Parathyroid adenoma (tissue), 2 donors: Measurements from ENCODE around the gene KRTDAP.

Experiments
- H2AFZ ChIP-seq: fragments of 300-600 bp; sonication (generic); one replicate; pipeline ENCODE4 v1.7.0; 2017; ENCODE audit warnings: antibody characterized with exemption, mild to moderate bottlenecking
- H3K27ac ChIP-seq: fragments of 300-600 bp; sonication (generic); one replicate; pipeline ENCODE4 v1.7.0; 2017
- H3K27me3 ChIP-seq: fragments of 300-600 bp; sonication (generic); one replicate; pipeline ENCODE4 v1.7.0; 2017; ENCODE audit warnings: low read length; ENCODE audit not compliant: control insufficient read depth, insufficient read depth
- H3K36me3 ChIP-seq: fragments of 300-600 bp; sonication (generic); one replicate; pipeline ENCODE4 v1.7.0; 2017; ENCODE audit warnings: low read length; ENCODE audit not compliant: control insufficient read depth, insufficient read depth
- H3K4me1 ChIP-seq: fragments of 300-600 bp; sonication (generic); one replicate; pipeline ENCODE4 v1.7.0; 2017; ENCODE audit warnings: control low read depth
- H3K4me2 ChIP-seq: fragments of 300-600 bp; sonication (generic); one replicate; pipeline ENCODE4 v1.7.0; 2017; ENCODE audit warnings: low read length
- H3K4me3 ChIP-seq: fragments of 300-600 bp; sonication (generic); one replicate; pipeline ENCODE4 v1.7.0; 2017; ENCODE audit warnings: low read depth, low read length
- H3K79me2 ChIP-seq: fragments of 300-600 bp; sonication (generic); one replicate; pipeline ENCODE4 v1.7.0; 2017; ENCODE audit warnings: control low read depth
- H3K9ac ChIP-seq: fragments of 300-600 bp; sonication (generic); one replicate; pipeline ENCODE4 v1.7.0; 2017; ENCODE audit warnings: mild to moderate bottlenecking
- H3K9me3 ChIP-seq: fragments of 300-600 bp; sonication (generic); one replicate; pipeline ENCODE4 v1.7.0; 2017; ENCODE audit warnings: low read length; ENCODE audit not compliant: control insufficient read depth
- TF ChIP-seq, protein P1 (sequence below): fragments of 300-600 bp; sonication (generic); IDR thresholded peaks from one replicate; pipeline ENCODE4 v1.7.0; 2017; ENCODE audit warnings: antibody characterized with exemption, mild to moderate bottlenecking
- donor health status: primary hyperparathyroidism.

KRTDAP gene, protein sequence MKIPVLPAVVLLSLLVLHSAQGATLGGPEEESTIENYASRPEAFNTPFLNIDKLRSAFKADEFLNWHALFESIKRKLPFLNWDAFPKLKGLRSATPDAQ

DNA sequence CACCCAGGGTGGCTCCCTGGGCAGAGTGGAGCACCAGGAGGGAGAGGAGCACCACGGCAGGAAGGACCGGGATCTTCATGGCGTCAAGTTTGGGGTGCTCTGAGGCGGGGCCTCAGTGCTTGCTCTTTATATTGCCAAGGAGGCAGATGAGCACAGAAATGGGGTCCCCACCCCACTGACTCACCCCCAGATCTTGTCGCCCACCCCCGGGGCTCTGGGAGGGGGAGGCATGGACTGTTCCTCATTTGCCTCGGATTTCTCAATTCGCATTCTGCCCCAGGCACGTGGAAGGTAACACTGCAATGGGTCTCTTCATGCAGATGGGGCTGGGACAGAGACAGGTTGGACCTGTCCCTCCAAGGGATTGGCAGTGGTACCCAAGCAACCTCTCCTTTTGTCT is at the start of gene KRTDAP:
TSS of gene KRTDAP (minus strand) at position 101 of the 400 bp plus-strand sequence. CDS start at position 79, 22 bp downstream.
- TF ChIP-seq, protein P1, sequence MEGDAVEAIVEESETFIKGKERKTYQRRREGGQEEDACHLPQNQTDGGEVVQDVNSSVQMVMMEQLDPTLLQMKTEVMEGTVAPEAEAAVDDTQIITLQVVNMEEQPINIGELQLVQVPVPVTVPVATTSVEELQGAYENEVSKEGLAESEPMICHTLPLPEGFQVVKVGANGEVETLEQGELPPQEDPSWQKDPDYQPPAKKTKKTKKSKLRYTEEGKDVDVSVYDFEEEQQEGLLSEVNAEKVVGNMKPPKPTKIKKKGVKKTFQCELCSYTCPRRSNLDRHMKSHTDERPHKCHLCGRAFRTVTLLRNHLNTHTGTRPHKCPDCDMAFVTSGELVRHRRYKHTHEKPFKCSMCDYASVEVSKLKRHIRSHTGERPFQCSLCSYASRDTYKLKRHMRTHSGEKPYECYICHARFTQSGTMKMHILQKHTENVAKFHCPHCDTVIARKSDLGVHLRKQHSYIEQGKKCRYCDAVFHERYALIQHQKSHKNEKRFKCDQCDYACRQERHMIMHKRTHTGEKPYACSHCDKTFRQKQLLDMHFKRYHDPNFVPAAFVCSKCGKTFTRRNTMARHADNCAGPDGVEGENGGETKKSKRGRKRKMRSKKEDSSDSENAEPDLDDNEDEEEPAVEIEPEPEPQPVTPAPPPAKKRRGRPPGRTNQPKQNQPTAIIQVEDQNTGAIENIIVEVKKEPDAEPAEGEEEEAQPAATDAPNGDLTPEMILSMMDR, result no peak
- H3K79me2 ChIP-seq, result no peaks in the 10 kb centered on the region
- H2AFZ ChIP-seq, result no peak within 1 kb of the TSS
- no peaks in the 10 kb centered on the region for H3K36me3 ChIP-seq
- no peak within 1 kb of the TSS for H3K4me3 ChIP-seq
- H3K9me3 ChIP-seq, result no peaks in the 10 kb centered on the region
- no peaks in the 10 kb centered on the region for H3K27me3 ChIP-seq
- H3K4me1 ChIP-seq, result peaks cover 4% of the 10 kb centered on the region
- H3K4me2 ChIP-seq, result no peak within 1 kb of the TSS
- no peak within 1 kb of the TSS for H3K9ac ChIP-seq
- H3K27ac ChIP-seq, result no peak within 1 kb of the TSS

DNA sequence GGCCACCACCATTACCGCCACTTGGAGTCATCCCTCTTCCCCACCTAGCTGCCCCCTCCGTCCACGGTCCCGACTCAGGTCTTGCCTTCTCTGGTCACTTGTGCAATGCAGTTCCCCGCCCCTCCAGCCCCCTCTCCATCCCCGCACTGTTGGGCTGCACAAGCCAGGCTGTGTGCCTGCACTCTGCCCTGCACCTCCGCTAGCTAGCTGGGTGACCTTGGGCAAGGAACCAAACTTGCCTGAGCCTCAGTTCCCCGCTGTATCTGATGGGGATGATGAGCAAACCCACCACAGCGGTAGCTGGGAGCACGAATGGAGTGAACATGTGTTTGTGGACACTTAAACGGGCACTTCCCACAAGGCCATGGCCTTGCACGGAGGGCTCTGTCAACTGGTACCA is 49.6 kb upstream of the KRTDAP start:
- TF ChIP-seq, protein P1, result no peak
- no peak overlapping the region for H3K27ac ChIP-seq
- H3K4me1 ChIP-seq, result no peaks in the 10 kb centered on the region

DNA sequence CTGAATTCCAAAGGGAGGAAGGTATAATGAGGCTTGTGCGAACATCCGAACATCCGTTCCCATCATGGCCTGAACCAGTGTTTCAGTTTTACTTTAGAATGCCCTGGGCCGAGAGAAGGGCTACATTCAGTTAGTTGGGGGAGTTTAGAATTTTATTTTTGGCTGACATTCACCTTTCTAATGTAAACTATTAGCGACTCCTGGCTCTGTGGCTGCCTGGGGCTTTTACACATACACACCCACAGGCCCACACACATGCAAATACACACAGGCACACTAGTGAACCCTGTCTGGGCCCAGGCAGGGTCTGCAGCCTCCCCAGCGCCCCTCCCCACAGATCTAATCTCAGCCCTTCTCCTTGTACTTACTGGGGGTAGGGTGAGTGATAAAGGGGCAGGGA is 49.0 kb upstream of the KRTDAP start:
- TF ChIP-seq, protein P1, result no peak
- H3K36me3 ChIP-seq, result no peaks in the 10 kb centered on the region
- no peak overlapping the region for H3K4me2 ChIP-seq
- H3K9me3 ChIP-seq, result no peaks in the 10 kb centered on the region
- no peaks in the 10 kb centered on the region for H3K27me3 ChIP-seq
- no peak overlapping the region for H2AFZ ChIP-seq
- no peak overlapping the region for H3K27ac ChIP-seq
- no peak overlapping the region for H3K9ac ChIP-seq
- no peak overlapping the region for H3K4me3 ChIP-seq
- no peaks in the 10 kb centered on the region for H3K4me1 ChIP-seq
- no peaks in the 10 kb centered on the region for H3K79me2 ChIP-seq

More for the DNA sequence above, 49.6 kb upstream of the KRTDAP start:
- Histone ChIP-seq H3K9me3 (no peaks in the 10 kb centered on the region), H2AFZ (no peak overlapping the region), H3K79me2 (no peaks in the 10 kb centered on the region), H3K4me3 (no peak overlapping the region), H3K36me3 (no peaks in the 10 kb centered on the region), H3K4me2 (no peak overlapping the region), H3K27me3 (no peaks in the 10 kb centered on the region), H3K9ac (no peak overlapping the region)

DNA sequence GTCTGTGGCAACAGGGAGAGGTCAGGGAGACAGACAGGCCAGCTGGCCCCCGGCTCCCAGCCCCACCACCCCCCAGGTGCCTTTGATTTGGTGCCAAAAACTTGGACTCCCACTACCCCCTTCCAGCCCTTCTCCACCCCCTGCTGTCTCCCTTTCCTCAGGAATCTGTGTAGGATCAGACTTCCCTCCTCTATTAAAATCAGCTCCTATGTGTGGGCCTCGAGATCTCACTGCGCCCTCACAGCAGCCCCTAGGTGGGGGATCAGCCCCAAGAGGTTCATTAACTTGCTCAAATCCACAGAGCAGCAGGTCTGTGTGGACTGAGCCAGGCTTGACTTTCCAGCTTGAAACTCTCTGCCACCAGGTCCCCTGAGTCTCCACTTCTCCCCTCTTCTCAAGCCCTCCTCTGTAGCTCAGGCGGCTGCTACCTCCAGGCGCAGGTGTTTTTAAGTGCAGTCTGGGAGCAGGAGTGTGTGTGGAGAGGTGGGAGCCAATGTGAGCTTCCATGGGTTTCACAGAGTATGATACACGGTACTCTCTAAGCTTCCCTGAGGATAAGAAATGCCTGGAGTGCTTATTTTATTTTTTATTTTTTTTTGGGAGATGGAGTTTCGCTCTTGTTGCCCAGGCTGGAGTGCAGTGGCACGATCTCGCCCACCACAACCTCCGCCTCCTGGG is 44.7 kb upstream of the KRTDAP start:
- H3K4me1 ChIP-seq, result peaks cover 2% of the 10 kb centered on the region
- H3K79me2 ChIP-seq, result no peaks in the 10 kb centered on the region
- H3K4me2 ChIP-seq, result no peak overlapping the region
- no peaks in the 10 kb centered on the region for H3K36me3 ChIP-seq
- no peak overlapping the region for H3K9ac ChIP-seq
- no peak overlapping the region for H2AFZ ChIP-seq
- no peaks in the 10 kb centered on the region for H3K27me3 ChIP-seq
- H3K4me3 ChIP-seq, result no peak overlapping the region
- H3K9me3 ChIP-seq, result no peaks in the 10 kb centered on the region
- TF ChIP-seq, protein P1, result no peak
- H3K27ac ChIP-seq, result no peak overlapping the region
